ENCODE data around the gene FAM83G.

FAM83G gene

GRCh38 chr17:18987862-18988545 lies 16.6 kb downstream of the FAM83G start:
- DNase-seq = no peak

- no peak for DNase-seq
Measured at GRCh38 chr17:18987230-18987610, 17.3 kb downstream of the FAM83G start.

- DNase-seq = no peak
Measured at GRCh38 chr17:18986541-18987229, 17.9 kb downstream of the FAM83G start.

- no peak for DNase-seq
Measured at GRCh38 chr17:18985475-18985874, 19.1 kb downstream of the FAM83G start.

- DNase-seq = no peak
Measured at GRCh38 chr17:18984273-18985114, 20.1 kb downstream of the FAM83G start.

GRCh38 chr17:18981642-18982424 lies 22.7 kb downstream of the FAM83G start:
- no peak for DNase-seq

- no peak for DNase-seq
Measured at GRCh38 chr17:18981335-18981641, 23.3 kb downstream of the FAM83G start.

GRCh38 chr17:18980682-18981334 lies 23.8 kb downstream of the FAM83G start:
- no peak for DNase-seq

- DNase-seq = no peak
Measured at GRCh38 chr17:18978655-18979054, 25.9 kb downstream of the FAM83G start.

GRCh38 chr17:18978050-18978449 lies 26.5 kb downstream of the FAM83G start:
- no peak for DNase-seq

GRCh38 chr17:18977646-18978045 lies 26.9 kb downstream of the FAM83G start:
- no peak for DNase-seq

- no peak for DNase-seq
Measured at GRCh38 chr17:18977021-18977420, 27.5 kb downstream of the FAM83G start.

GRCh38 chr17:18976201-18976600 lies 28.4 kb downstream of the FAM83G start:
- DNase-seq = no peak

- no peak for DNase-seq
Measured at GRCh38 chr17:18975597-18975996, 29.0 kb downstream of the FAM83G start.

GRCh38 chr17:18974407-18975149 lies 30.0 kb downstream of the FAM83G start:
- no peak for DNase-seq

GRCh38 chr17:18971801-18972200 lies 32.8 kb downstream of the FAM83G start:
- DNase-seq = no peak

- no peak for DNase-seq
Measured at GRCh38 chr17:18970582-18971480, 33.7 kb downstream of the FAM83G start.

- DNase-seq = no peak
Measured at GRCh38 chr17:18968945-18969887, 35.3 kb downstream of the FAM83G start.

- DNase-seq = no peak
Measured at GRCh38 chr17:18968345-18968744, 36.2 kb downstream of the FAM83G start.
